ENCODE data around the gene DDX25.

DNA sequence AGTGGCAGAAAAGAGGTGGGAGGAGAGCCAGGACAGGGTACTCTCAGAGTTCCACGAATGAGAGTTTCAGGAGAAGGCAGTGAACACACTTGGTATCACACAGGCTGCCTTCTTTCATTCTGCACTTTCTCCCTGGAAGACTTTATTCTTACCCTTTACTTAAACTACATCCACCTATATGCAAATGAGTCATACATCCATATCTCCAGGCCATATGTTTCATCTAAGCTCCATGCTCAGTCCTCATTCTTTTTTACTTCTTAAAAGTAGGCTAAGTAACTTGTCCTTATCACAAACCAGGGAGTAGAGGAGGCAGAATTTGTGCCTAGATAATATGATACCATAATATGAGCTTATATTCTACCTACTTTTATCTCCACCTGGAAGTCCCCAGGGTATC is 23.0 kb upstream of the DDX25 start:
- TF ChIP-seq, protein P1, sequence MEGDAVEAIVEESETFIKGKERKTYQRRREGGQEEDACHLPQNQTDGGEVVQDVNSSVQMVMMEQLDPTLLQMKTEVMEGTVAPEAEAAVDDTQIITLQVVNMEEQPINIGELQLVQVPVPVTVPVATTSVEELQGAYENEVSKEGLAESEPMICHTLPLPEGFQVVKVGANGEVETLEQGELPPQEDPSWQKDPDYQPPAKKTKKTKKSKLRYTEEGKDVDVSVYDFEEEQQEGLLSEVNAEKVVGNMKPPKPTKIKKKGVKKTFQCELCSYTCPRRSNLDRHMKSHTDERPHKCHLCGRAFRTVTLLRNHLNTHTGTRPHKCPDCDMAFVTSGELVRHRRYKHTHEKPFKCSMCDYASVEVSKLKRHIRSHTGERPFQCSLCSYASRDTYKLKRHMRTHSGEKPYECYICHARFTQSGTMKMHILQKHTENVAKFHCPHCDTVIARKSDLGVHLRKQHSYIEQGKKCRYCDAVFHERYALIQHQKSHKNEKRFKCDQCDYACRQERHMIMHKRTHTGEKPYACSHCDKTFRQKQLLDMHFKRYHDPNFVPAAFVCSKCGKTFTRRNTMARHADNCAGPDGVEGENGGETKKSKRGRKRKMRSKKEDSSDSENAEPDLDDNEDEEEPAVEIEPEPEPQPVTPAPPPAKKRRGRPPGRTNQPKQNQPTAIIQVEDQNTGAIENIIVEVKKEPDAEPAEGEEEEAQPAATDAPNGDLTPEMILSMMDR (conservative IDR thresholded peaks at IDR 0.05; ENCODE audit: low read depth, low read length): no peak
- TF ChIP-seq CEBPB (IDR thresholded peaks at IDR 0.05; ENCODE audit: low read depth, low read length): no peak
- no peak for TF ChIP-seq RFX5 (IDR thresholded peaks at IDR 0.05; ENCODE audit: low read depth, low read length)
- TF ChIP-seq POLR2A (IDR thresholded peaks at IDR 0.05; ENCODE audit: low read depth, low read length): no peak
- no peak for TF ChIP-seq MAFK (IDR thresholded peaks at IDR 0.05; ENCODE audit: low read depth, low read length)
- TF ChIP-seq RAD21 (IDR thresholded peaks at IDR 0.05; ENCODE audit: low read length): no peak

All from IMR-90 (cell line).